ENCODE data around the gene RHOXF1. TPM values are rescaled to one million over a fixed set of nuclear protein-coding genes. Genes with fewer than 3 reads are reported as not detected.
"Not testable (repeated sequence)": the region's sequence is repeated elsewhere in the genome, so short reads cannot be mapped to it uniquely, and the experiment has no call there.

The RHOXF1 gene, protein sequence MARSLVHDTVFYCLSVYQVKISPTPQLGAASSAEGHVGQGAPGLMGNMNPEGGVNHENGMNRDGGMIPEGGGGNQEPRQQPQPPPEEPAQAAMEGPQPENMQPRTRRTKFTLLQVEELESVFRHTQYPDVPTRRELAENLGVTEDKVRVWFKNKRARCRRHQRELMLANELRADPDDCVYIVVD
- total RNA-seq = not detected in 2 replicates

DNA sequence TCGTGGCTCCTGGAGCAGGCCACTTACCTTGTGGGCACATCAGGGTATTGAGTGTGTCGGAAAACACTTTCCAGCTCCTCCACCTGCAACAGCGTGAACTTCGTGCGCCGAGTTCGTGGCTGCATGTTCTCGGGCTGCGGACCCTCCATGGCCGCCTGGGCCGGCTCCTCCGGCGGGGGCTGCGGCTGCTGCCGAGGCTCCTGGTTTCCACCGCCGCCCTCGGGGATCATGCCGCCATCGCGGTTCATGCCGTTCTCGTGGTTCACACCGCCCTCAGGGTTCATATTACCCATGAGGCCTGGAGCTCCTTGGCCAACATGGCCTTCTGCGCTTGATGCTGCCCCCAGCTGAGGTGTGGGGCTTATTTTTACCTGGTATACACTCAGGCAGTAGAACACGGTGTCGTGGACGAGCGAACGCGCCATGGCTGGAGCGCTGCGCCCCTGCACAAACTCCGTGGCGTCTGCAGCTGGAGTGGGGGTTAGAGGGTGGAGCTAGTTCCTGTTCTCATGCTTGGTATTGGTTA lies at the start of gene RHOXF1:
Gene RHOXF1, minus strand, starts transcription at position 476 of the 526 bp plus-strand sequence. Its CDS starts 51 bp downstream, at position 425.
- Histone ChIP-seq H3K36me3 (ENCODE audit: control insufficient read depth, insufficient read depth, low read length) (no peaks in the 10 kb centered on the region), H3K27me3 (ENCODE audit: control insufficient read depth, insufficient read depth, low read length) (no peaks in the 10 kb centered on the region), H3K4me3 (ENCODE audit: low read depth, low read length) (no peak within 1 kb of the TSS)
- DNase-seq (ENCODE audit: low read depth) (no peak), FAIRE-seq (no peak)
- TF ChIP-seq, protein P1, sequence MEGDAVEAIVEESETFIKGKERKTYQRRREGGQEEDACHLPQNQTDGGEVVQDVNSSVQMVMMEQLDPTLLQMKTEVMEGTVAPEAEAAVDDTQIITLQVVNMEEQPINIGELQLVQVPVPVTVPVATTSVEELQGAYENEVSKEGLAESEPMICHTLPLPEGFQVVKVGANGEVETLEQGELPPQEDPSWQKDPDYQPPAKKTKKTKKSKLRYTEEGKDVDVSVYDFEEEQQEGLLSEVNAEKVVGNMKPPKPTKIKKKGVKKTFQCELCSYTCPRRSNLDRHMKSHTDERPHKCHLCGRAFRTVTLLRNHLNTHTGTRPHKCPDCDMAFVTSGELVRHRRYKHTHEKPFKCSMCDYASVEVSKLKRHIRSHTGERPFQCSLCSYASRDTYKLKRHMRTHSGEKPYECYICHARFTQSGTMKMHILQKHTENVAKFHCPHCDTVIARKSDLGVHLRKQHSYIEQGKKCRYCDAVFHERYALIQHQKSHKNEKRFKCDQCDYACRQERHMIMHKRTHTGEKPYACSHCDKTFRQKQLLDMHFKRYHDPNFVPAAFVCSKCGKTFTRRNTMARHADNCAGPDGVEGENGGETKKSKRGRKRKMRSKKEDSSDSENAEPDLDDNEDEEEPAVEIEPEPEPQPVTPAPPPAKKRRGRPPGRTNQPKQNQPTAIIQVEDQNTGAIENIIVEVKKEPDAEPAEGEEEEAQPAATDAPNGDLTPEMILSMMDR (IDR thresholded peaks at IDR 0.05; ENCODE audit: insufficient read depth, low read length, severe bottlenecking) = no peak

DNA sequence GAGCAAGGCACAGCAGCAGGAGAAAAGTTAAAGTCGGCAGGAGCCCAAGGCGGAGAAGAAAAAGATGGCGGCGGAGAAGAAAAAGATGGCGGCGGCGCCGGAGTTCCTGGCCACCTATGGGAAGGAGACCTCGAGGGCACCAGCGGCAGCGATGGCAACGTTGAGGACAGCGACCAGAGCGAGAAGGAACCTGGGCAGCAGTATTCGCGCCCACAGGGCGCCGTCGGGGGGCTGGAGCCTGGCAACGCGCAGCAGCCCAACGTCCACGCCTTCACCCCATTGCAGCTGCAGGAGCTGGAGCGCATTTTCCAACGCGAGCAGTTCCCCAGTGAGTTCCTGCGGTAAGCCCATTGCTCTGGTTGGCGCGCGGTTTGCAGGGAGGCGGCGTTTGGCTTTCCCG lies 43.4 kb upstream of the RHOXF1 start:
- FAIRE-seq; H3K27me3 ChIP-seq (ENCODE audit: control insufficient read depth, insufficient read depth, low read length); H3K36me3 ChIP-seq (ENCODE audit: control insufficient read depth, insufficient read depth, low read length); H3K4me3 ChIP-seq (ENCODE audit: low read depth, low read length); DNase-seq (ENCODE audit: low read depth): not testable (repeated sequence)

DNA sequence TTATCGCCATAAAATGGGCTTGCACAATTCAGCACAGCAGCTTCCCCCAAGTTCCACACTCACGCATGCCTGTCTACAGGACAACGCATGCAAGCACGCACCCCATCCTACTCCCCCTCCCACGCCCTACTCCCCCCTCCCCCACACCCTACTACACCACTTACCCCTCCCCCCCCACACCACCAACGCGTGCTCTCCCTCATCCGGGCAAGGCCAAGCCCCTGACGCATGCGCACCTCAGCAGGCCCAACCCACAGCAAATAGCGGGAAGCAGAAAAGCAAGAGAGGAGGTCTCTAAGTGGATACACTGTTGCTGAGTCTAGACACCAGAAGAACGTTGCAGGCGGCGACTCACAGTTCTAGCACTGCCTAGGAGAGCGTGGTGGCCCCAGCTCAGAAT lies 42.6 kb upstream of the RHOXF1 start, which contains the start of gene RHOXF2:
Gene RHOXF2, plus strand, starts transcription at position 301 of the 400 bp plus-strand sequence. CDS start 138 bp downstream, outside the sequence.
- not testable (repeated sequence) for H3K36me3 ChIP-seq (ENCODE audit: control insufficient read depth, insufficient read depth, low read length); H3K4me3 ChIP-seq (ENCODE audit: low read depth, low read length); FAIRE-seq; DNase-seq (ENCODE audit: low read depth); H3K27me3 ChIP-seq (ENCODE audit: control insufficient read depth, insufficient read depth, low read length)

DNA sequence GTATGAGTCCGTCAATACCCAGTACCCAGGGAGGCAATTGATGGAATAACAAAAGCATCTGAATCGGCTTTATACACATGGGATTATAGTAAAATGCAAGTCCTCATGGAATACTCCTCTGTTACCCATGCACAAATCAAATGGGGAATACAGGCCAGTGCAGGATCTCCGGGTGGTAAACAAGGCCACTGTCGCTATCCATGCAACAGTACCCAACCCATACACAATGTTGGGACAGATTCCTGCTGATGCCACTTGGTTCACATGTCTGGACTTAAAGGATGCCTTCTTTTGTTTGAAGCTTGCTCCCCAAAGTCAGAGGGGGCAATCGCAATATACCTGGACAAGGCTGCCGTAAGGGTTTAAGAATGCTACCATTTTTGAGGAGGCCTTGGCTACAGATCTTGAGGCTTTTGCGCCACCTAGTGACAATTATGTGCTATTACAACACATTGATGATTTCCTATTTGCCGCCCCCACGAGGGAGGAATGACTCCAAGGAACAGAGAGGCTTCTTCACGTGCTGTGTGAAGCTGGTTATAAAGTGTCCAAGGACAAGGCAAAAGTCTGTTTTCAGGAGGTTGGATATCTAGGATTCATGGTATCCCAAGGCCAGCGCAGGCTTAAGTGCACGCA lies 34.5 kb upstream of the RHOXF1 start:
- not testable (repeated sequence) for FAIRE-seq; H3K36me3 ChIP-seq (ENCODE audit: control insufficient read depth, insufficient read depth, low read length); H3K4me3 ChIP-seq (ENCODE audit: low read depth, low read length); DNase-seq (ENCODE audit: low read depth); H3K27me3 ChIP-seq (ENCODE audit: control insufficient read depth, insufficient read depth, low read length)

DNA sequence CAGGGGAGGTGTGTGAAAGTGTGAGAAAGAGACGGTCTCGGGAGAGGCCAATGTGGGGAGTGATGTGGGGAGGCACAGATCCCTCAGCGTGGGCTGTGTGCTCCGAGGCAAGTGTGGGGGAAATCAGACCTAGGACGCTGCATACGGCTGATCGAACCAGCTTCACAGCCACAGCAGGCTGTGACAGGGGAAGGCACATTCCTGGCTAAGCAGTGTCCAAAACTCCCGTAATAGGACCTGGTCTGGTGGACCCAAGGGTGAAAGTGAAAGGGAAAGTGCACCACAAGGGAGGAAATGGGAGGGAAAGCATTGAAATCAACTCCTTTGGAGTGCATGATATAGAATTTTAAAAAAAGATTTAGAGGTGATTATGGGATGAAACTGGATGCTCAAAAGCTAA lies 31.8 kb upstream of the RHOXF1 start:
- Histone ChIP-seq H3K36me3 (ENCODE audit: control insufficient read depth, insufficient read depth, low read length) (no peaks in the 10 kb centered on the region), H3K27me3 (ENCODE audit: control insufficient read depth, insufficient read depth, low read length) (no peaks in the 10 kb centered on the region), H3K4me3 (ENCODE audit: low read depth, low read length) (no peak overlapping the region)
- TF ChIP-seq, protein P1 (IDR thresholded peaks at IDR 0.05; ENCODE audit: insufficient read depth, low read length, severe bottlenecking) = no peak
- DNase-seq (ENCODE audit: low read depth) (no peak), FAIRE-seq (no peak)

DNA sequence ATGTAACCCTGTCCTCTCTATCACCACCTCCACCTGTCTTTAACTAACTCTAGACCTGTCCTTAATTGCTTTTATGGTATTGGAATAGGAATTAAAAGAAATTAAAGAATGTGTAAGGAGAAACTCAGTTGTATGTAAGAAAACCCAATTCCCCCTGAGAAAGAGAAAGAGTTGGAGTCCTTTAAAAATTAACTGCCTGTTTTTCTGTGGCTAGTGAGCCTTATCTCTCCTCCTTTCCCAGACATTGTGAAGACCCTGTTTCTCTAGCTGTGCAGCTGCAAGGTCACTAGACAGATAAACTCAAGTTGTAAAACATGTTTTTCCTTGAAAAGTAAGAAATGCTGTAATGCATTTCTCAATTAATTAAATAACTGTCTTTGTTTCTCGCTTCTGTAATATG lies 30.6 kb upstream of the RHOXF1 start:
- DNase-seq (ENCODE audit: low read depth); H3K27me3 ChIP-seq (ENCODE audit: control insufficient read depth, insufficient read depth, low read length); H3K36me3 ChIP-seq (ENCODE audit: control insufficient read depth, insufficient read depth, low read length); H3K4me3 ChIP-seq (ENCODE audit: low read depth, low read length); FAIRE-seq: not testable (repeated sequence)

DNA sequence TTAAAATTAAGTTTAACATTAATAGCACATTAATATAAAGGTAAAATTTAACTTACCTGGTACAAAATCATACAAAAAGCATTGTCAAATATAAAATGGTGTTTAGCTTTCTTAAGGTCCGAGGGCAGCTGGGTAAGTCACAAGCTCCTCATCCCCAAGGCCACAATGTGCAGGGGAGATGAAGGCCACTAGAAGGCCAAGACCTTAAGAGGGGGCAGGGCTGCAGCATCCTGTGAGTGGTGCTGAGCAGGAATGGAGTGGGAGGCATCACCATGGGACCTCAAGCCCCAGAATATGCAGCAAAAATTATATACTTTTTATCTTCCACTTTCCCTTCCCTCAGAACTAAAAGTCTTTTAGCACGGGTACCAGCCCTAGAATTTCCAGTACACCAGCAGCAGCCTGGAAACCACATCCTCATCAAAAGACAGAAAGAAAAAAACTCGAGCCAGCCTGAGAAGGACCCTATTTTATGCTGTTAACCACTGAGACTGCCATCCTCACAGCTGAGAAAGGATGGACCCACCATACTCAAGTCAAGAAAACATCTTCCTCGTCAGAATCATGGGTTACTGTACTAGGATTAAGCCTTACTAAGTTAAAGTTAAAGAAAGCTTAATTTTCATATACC lies 29.7 kb upstream of the RHOXF1 start:
- FAIRE-seq = no peak

More for the DNA sequence above, 29.7 kb upstream of the RHOXF1 start:
- DNase-seq (ENCODE audit: low read depth) = no peak
- Histone ChIP-seq H3K4me3 (ENCODE audit: low read depth, low read length) (no peak overlapping the region), H3K27me3 (ENCODE audit: control insufficient read depth, insufficient read depth, low read length) (no peaks in the 10 kb centered on the region), H3K36me3 (ENCODE audit: control insufficient read depth, insufficient read depth, low read length) (no peaks in the 10 kb centered on the region)
- TF ChIP-seq, protein P1 (IDR thresholded peaks at IDR 0.05; ENCODE audit: insufficient read depth, low read length, severe bottlenecking) = no peak
